HTERT RPE-1 (cell line): ENCODE results near the gene DOCK3.
"Not testable (repeated sequence)": the region's sequence is repeated elsewhere in the genome, so short reads cannot be mapped to it uniquely, and the experiment has no call there.

Experiments
- in situ Hi-C: fragments of 300-500 bp; cut with MboI; formaldehyde crosslinking; loops from 4 replicates; pipeline ENCODE4 v1.14.3; 2020; ENCODE audit warnings: low sequenced_read_pairs

Gene DOCK3

GRCh38 chr3:50675179-50676030, 678 bp downstream of the DOCK3 start:
- in situ Hi-C loops, result no loop called here

GRCh38 chr3:50676031-50676705, 1.4 kb downstream of the DOCK3 start:
- in situ Hi-C loops, result no loop called here

- in situ Hi-C loops, result no loop called here
These were observed 12.5 kb downstream of the DOCK3 start for GRCh38 chr3:50687127-50687751.

GRCh38 chr3:50687916-50688315, 13.2 kb downstream of the DOCK3 start:
- in situ Hi-C loops, result no loop called here

GRCh38 chr3:50688602-50689001, 13.9 kb downstream of the DOCK3 start:
- in situ Hi-C loops, result not testable (repeated sequence)

- in situ Hi-C loops, result no loop called here
These were observed 14.8 kb downstream of the DOCK3 start for GRCh38 chr3:50689558-50689957.

- in situ Hi-C loops, result no loop called here
These were observed 20.3 kb downstream of the DOCK3 start for GRCh38 chr3:50695031-50695430.

DNA sequence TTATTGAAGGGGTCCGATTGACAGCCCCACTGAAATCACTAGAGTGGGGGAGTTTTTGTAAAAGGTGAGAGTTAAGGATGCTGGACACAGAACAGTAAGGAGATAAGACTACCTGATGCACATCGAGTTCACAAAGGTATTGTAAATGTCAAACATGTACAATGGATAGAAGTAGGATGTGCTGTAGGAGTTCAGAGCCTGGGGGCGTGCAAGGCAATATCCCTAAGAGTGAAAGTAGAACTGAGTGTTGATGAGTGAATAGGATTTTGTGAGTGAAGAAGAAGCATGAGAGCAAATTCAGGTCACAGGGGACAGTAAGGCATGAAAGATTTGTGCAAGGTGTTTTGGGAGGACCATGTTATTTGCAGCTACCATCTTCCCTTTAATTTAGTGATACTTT, 21.5 kb downstream of the DOCK3 start:
- in situ Hi-C loops, result no loop called here

DNA sequence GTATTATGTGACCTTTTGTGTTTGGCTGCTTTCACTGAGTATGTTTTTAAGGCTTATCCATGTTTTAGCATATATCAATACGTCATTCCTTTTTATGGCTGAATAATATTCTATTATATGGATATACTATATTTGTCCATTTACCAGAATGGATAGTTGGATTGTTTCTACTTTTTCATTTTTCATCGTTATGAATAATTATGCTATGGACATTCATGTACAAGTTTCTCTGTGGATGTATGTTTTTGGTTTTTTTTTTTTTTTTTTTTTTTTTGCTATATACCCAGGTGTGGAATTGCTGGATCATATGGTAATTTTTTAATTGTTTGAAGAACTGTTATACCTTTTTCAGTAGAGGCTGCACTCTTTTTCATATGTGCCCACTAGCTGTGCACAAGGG, 23.5 kb downstream of the DOCK3 start:
- in situ Hi-C loops, result no loop called here

- in situ Hi-C loops, result no loop called here
These were observed 33.9 kb downstream of the DOCK3 start for GRCh38 chr3:50708620-50709019.

DNA sequence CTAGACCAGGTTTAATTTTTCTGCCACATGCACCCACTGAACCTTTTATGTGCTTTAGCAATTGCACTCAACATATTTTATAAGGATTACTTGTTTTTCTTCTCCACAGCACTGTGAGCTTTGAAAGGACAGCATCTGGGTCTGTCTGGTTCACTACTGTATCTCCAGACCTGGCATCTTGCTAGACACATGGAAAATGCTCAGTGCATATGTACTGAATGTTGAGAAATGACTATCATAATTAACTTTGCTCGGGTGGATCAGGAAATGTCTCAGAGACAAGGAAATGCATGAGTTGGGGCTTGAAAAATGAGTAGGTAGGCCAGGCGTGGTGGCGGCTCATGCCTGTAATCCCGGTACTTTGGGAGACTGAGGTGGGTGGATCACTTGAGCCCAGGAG, 40.2 kb downstream of the DOCK3 start:
- in situ Hi-C loops, result no loop called here

DNA sequence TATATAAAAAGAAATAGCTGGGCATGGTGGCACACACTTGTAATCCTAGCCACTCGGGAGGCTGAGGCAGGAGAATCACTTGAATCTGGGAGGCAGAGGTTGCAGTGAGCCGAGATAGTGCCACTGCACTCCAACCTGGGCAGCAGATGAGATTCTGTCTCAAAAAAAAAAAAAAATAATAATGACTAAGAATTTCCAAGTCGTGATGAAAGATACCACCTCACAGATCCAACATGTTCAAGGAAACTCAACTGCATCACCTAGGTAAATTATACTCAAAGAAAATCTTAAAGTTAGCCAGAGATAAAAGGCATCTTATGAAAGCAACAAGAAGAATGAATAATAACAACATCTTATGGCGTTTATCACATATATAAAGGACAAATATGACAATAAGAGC, 50.1 kb downstream of the DOCK3 start:
- in situ Hi-C loops, result no loop called here

GRCh38 chr3:50734985-50735384, 60.3 kb downstream of the DOCK3 start:
- in situ Hi-C loops, result no loop called here

- in situ Hi-C loops, result no loop called here
These were observed 62.6 kb downstream of the DOCK3 start for GRCh38 chr3:50737193-50737905.

GRCh38 chr3:50737906-50738598, 63.3 kb downstream of the DOCK3 start:
- in situ Hi-C loops, result no loop called here

DNA sequence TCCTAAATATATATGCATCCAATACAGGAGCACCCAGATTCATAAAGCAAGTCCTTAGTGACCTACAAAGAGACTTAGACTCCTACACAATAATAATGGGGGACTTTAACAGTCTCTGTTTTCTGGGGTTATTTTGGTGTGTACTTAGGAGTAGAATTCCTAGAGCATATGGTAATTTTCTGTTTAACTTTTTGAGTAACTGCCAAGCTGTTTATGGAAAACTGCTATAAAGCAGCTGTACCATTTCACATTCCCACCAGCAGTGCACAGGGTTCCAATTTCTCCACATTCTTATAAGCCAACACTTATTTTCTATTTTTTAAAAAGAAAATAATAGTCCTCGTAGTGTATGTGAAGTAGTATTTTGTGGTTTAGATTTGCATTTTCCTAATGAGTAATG, 68.9 kb downstream of the DOCK3 start:
- in situ Hi-C loops, result no loop called here

DNA sequence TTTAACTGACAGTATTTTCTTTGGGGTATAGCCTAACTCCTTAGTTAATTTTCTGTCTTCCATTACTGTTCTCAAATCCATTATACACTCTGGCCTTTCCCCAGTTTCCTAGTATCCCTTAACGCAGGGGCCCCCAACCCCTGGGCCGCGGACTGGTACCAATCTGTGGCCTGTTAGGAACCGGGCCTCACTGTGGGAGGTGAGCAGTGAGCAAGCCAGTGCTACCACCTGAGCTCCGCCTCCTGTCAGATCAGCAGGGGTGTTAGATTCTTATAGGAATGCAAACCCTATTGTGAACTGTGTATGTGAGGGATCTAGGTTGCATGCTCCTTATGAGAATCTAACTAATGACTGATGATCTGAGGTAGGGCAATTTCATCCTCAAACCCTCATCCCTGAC, 75.1 kb downstream of the DOCK3 start:
- in situ Hi-C loops, result no loop called here

DNA sequence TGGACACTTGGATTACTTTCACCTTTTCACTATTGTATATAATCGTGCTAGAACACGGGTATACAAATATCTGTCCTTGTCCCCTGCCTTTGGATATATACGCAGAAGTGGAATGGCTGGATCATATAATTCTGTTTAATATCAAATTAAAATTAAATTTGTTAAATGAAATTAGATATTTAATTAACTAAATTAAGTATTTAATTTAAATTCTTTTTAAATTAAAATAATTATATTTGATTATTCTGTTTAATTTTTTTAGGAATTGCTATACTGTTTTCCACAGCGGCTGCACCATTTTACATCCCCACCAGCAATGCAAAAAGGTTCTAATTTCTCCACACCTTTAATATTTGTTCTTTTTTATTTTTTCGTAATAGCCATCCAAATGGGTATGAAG, 84.3 kb downstream of the DOCK3 start:
- in situ Hi-C loops, result no loop called here

DNA sequence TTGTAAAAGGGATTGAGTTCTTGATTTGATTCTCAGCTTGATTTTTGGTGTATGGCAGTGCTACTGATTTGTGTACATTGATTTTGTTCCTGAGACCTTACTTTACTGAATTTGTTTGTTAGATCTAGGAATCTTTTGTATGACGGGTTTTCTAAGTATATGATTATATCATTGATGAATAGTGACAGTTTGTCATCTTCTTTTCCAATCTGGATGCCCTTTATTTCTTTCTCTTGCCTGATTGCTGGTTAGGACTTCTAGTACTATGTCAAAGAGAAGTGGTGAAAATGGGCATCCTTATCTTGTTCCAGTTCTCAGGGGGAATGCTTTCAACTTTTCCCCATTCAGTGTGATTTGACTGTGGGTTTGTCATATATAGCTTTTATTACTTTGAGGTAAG, 103.0 kb downstream of the DOCK3 start:
- in situ Hi-C loops, result no loop called here

DNA sequence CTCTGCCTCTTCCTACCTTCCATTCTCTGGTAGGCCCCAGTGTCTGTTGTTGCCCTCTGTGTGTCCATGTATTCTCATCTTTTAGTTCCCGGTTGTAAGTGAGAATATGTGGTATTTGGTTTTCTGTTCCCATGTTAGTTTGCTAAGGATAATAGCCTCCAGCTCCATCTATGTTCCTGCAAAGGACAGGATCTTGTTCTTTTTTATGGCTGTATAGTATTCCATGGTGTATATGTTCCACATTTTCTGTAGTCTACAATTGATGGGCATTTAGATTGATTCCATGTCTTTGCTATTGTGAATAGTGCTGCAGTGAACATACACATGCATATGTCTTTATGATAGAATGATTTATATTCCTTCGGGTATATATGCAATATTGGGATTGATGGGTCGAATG, 107.0 kb downstream of the DOCK3 start:
- in situ Hi-C loops, result not testable (repeated sequence)

DNA sequence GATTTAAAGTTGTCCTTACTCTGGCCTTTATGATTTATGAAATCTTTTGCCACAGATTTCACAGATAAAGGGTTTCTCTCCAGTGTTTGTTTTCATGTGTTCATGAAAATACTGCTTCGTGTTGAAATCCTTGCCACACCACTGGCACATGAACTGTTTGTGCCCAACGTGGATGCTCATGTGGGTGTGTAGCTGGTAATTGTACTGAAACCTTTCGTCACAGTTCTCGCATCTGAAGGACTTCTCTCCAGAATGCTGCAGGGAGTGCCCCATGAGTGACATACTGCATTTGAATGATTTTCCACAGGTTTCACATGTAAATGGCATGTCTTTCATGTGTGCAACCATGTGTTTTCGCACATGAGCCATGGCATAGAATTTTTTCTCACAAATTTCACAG, 111.9 kb downstream of the DOCK3 start:
- in situ Hi-C loops, result no loop called here
